ENCODE results near the gene SCART1.

GRCh38 chr10:133461027-133461426 lies 7.3 kb downstream of the SCART1 start:
- TF ChIP-seq FOS (IDR thresholded peaks at IDR 0.05; ENCODE audit: borderline replicate concordance, insufficient read depth, low read length) (no peak), CTCF (IDR thresholded peaks at IDR 0.05; ENCODE audit: extremely low read depth in 1 of 2, insufficient read depth in 1 of 2, low read depth in 1 of 2, low read length in 2 of 2) (no peak), POLR2A (IDR thresholded peaks at IDR 0.05; ENCODE audit: low read depth, low read length) (no peak), GATA2 (IDR thresholded peaks at IDR 0.05; ENCODE audit: insufficient read depth, insufficient read length, low read depth, low read length) (no peak), POLR2AphosphoS5 (IDR thresholded peaks at IDR 0.05; ENCODE audit: insufficient read depth, low read depth, low read length) (no peak), MYC (IDR thresholded peaks at IDR 0.05; ENCODE audit: low read depth, low read length) (no peak), MAX (IDR thresholded peaks at IDR 0.05; ENCODE audit: insufficient read depth, insufficient read length) (no peak), EZH2 (IDR thresholded peaks at IDR 0.05; ENCODE audit: borderline replicate concordance, low read depth, low read length, severe bottlenecking) (no peak)
